ENCODE results near the gene TTC23.
A peak's percentile ranks its signal among the peaks of the same experiment; 100 is the strongest.
"Not testable (repeated sequence)": the region's sequence is repeated elsewhere in the genome, so short reads cannot be mapped to it uniquely, and the experiment has no call there.

TTC23 gene

DNA sequence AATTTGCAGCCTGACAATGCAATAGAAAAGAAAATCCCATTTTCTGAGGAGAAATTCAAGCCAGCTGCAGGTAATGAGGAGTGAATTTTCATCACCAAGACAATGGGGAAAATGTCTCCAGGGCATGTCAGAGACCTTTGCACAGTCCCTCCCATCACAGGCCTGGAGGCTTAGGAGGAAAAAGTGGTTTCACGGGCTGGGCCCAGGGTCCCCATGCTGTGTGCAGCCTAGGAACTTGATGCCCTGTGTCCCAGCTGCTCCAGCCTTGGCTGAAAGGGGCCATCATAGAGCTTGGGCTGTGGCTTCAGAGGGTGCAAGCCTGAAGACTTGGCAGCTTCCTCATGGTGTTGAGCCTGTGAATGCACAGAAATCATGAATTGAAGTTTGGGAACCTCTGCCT lies 57.2 kb downstream of the TTC23 start:
- not testable (repeated sequence) for FAIRE-seq

DNA sequence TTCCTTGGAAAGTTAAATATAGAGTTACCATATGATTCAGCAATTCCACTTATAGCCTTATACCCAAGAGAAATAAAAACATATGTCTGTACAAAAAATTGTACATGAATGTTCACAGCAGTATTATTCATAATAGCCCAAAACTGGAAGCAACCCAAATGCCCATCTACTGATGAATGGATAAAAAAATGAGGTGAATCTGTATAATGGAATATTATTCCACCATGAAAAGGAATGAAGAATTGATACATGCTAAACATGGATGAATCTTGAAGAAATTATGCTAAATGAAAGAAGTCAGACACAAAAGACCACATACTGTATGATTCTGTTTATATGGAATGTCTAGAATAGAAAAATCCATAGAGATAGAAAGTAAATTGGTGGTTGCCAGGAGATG lies 61.4 kb downstream of the TTC23 start:
- FAIRE-seq = no peak

DNA sequence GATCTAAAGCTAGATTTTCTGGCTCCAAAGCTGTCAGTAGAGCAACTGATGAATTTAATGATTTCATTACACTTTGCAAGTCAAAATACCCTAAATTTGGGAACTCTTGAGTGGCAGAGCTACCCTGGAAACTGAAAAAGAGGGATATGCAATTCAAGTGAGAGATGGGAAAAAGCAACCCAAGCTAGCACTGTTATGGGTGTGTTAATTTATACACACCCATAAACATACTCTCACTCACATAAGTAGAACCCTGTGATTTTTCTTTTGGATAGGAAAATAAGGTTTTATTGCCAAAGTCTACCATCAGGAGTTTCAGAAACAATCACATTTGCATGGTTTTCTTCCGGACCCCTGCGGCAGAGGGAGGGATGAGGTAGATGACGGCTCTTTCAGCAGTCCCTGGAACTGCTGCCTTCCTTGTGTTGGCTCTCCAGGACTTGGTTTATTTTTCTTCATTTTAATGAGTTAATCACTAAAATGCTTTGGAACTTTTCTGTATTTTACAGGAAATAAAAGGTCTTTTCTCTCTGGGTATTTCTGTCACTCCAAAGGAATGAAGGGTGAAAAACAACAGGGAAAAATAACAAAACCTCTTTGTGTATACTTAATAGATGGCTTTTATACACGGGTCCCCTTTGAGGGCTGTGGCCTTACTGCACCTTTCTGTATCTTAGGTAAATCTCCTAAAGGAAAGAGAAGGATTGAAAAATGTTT lies 63.8 kb downstream of the TTC23 start:
- FAIRE-seq = no peak

DNA sequence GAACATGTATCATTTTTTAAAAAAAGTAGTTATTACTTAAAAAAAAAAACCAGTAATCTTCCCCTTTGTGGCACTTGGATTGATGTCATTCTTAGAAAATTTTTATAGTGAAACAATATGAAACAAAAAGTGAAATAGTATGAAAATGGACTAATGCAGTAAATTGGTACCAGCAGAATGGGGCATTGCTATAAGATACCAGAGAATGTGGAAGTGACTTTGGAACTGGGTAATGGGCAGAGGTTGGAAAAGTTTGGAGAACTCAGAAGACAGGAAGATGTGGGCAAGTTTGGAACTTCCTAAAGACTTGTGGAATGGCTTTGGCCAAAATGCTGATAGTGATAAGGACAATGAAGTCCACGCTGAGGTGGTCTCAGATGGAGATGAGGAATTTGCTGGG lies 66.6 kb downstream of the TTC23 start:
- FAIRE-seq = no peak

DNA sequence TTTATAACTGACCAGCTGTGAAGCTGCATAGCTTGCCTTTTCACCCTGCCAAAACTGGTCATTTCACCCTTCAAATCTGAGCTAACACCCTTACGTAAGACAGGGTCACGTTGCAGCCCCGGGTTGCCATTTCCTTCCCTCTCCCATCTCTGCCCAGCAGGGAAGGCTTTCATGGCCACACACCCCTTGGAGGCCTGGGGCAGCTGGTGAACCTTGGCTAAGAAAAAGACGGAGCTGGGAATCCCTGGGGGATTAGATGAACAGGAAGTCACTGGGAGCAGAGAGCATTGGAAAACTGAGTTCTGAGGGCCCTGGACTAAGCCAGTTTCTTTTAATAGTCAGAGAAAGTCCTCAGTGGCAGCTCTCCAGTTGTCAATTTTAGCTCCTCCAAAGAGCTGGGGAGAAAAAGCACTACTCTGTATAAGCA lies 67.8 kb downstream of the TTC23 start:
- no peak for FAIRE-seq

DNA sequence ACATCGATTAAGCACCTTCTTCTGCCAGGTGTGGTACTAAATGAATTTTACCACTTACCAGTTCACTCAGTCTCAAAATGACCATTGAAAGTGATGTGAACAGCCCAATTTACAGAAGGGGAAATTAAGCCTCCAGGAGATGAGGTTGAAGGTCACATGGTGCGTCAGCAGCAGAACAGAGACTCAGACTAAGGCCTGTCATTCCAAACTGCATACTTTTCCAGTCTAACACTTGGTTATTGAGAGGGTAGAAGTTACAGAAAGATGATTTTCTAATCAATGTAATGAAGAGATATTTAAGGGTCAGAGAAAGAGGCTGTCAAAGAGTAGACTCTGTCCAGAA lies 68.4 kb downstream of the TTC23 start:
- no peak for FAIRE-seq

DNA sequence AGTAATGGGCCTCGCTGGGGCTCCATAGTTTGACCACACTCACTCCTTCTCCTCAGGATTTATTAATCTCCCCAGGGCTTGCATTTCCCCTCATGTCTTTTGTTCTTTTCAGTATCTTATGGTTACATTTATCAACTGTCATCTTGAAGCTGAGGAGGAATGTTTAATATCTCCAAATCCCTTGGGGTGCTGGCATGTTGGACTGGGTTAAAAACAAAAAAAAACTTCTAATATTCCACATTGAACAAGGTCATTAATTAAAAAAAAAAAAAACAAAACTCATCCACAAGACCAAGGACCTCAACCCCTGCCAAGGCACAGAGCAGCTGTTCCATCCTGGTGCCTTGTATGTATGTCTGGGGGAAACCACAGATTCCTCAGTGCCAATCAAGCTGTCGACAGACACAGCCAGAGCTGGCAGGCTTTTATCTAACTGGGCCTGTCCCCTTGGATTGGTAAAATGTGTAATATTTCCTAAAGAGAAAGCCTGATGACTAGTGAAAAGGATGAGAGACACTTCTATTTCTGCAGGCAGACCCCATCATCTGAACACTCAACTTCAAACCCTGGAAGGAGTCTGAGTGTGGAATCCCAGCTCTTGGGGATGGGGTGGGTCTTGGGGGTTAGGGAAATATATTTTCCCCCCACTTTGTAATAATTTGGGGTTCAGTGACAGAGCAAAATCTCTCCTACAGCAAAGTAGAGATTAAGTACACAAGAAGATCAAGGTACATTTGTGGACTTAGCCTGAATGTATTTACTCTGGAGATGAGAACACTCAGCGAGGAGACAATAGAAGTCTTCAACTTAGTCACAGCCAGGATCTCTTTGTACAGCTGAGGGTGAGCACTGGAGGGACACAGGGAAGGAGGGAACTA lies 69.1 kb downstream of the TTC23 start:
- no peak for FAIRE-seq

DNA sequence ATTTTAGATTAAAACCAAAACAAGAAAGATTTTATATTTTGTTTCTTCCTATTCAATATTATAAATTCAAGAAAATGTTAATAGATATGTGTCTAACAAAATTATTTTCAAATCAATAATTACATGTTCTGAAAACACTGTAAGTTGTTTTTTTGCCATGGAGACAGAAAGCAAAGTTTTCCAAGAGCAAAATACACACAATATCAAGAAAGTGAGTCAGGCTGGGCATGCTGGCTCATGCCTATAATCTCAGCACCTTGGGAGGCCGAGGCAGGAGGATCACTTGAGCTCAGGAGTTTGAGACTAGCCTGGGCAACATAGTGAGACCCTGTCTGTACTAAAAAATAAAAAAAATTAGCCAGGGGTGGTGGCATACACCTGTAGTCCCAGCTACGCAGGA lies 71.7 kb downstream of the TTC23 start:
- FAIRE-seq = peak; percentile 83

DNA sequence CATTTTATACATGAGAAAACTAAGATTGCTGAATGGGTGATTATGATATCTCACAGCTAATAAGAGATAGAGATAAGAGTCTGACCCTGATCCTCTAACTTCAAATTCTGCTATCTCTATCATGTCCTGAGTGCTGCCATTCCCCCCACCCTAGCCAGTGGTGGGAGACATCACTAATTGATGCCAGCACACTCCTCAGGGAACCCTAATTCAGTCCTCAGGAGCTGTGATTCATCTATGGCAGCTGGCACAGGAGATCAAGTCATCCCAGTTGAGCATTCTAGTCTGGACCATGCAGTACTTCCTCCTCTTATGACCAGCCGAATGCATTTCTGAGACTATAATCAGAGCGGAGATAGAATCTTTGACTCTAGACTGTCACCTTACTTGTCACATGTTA lies 72.6 kb downstream of the TTC23 start:
- no peak for FAIRE-seq

DNA sequence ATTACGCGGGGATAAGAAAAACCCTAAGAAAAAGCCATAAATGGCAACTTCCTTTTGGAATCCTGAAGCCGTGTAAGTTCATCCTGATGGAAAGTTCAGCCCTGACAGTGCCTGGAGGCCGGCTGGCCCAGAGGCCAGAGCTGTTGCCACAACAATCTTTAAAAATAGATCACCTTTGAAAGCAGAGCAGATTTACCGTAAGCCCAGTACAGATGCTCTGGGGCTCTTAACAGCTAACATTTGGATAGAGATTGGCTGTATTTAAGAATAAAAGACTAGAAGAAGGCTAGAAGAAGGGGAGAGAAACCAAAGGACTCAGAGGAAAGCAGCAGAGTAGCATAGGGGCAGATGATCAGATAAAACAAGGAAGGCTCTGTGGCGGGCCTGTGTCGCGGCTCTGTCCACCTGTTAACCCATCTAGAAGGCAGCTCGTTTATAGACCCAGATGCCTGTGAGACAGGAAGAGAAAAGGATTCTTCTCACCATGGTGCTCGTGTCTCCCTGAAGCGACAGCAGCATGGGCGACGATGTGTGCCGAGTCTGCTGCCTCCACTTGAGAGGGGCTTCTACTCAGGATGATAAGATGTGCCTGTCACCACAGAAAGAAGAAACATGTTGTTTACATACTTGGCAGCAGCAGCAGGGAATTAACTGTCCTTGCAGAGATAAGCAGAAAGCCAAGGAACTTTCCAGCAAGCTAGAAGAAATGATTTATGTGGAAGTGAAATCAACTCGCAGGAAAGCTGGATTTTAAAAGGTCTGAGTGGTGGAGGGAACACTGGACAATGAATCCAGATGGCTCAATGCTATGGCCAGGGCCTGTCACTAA lies 74.6 kb downstream of the TTC23 start:
- FAIRE-seq = no peak

DNA sequence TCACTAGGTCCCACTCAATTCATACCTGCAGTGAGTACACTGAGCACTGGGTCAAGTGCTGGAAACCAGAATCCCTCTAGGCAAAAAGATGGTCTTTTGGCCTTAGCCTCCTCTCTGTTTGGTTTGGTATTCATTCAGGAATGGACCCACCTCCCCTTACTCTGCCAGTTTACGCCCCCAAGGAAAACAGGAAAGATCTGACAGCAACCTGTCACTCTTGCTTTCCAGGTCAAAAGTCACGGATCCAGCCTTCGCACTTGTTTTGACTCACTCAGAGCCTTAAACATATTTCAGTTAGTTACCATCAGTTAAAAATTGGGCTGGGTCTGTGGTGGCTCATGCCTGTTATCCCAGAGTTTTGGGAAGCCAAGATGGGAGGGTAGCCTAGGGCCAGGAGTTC lies 76.4 kb downstream of the TTC23 start:
- FAIRE-seq = no peak

DNA sequence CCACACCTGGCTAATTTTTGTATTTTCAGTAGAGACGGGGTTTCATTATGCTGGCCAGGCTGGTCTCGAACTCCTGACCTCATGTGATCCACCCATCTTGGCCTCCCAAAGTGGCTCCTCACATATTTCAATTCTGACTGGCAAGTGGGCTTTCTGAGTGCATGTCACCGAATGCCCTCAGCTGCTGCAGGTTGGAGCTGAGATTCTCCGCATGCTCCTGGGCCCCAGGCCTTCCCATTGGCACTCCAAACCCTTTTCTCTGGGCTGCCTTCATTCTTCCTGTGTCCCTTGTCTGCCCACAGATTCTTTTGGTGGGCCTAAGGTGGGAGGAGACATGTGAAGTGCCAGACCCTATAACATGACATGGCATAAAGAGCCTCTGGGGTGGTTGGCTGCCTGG lies 77.2 kb downstream of the TTC23 start:
- no peak for FAIRE-seq

DNA sequence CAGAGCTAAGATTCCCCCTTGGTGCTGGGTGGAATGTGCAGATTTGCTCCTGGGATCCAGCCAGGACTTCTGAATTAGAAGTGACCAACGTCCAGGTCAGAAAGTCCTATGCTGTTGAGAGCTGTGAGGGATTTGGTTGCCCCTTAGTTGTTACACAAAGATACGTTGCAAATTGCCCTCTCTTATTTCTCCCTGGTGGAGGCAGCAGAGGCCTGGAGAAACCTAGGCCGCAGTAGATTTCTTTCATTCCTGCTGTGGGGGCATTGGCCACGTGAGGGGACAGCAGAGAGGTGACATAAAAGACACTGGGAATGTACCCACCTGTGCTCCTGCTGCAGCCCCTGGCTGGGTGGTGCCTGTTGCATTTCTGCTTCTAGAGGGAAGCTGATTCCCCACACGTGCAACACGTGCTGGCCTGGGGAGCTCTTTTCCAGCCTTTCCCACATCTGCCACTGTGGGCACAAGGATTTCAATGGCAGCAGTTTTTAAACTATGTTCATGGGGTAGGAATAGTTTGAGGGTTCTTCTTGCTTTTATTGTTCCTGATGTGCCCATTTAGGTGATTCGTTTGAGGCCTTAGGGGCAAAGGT lies 78.8 kb downstream of the TTC23 start:
- no peak for FAIRE-seq

DNA sequence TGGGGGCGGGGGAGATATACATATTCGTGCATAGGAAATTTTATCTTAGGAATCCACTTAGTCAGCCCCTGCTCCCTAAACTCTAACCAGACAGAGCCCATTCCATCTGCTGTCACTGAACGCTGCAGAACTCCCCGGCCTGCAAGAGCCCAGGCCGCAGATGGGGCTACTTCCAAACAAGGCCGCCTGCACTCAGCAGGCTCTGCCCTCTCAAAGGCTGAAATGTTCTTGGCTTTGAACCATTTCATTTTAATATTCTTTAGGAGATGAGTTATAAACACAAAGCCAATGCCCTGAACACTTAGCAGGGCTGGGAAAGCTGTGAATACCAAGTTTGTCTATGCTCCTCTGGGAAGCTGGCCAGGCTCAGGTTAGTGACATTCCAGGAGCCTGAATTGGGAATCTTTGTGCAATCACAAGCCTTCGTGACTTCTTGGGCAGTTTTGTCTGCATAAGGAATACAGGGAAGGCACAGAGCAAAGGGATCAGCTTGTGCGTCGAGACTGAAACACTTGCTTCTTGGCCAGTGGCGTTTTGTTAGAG lies 79.5 kb downstream of the TTC23 start:
- no peak for FAIRE-seq

DNA sequence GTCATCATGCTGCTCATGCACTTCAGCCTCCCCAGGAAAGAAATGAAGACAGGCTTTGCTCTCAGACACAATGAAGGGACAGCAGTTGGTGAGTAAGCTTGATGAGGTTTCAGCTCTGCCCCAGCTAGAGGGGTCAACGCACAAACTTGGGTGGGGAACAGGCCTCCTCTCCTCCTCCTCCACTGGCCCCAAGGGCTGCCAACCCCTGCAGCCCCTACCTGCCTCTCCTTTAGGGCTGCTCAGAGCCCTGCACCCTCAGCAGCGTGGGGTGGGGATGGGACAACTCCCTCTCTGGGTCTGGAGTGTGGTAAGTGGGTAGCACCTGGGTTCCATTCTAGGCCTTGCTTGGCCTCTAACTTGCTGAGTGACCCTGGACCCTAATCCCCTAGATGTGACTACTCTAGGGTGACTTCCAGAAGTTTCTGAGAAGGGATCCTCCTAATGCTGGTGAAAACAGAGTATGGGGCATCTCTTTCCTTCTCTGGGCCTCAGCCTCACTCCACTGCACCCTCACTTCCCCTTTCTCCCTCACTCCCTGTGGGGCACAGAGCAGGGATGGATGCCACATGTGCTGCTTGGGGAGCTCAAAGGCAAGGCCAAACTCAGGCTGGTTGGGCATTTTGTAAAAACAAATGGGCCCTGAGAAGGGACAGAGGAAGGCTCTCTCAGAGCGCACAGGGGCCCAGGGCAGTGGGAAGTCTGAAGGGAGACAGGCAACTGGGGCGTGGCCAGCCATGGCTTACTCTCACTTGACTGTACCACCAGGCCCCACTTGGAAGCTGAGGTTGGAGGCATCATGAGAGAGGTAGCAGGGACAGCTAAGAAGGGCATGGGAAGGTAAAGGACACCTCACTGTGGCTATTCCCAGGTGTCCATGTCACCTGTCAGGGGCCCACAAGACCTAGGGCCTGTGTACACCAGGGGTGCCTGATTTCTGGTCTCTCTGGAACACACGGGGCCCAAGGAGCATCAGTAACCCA lies 80.5 kb downstream of the TTC23 start:
- FAIRE-seq = no peak

DNA sequence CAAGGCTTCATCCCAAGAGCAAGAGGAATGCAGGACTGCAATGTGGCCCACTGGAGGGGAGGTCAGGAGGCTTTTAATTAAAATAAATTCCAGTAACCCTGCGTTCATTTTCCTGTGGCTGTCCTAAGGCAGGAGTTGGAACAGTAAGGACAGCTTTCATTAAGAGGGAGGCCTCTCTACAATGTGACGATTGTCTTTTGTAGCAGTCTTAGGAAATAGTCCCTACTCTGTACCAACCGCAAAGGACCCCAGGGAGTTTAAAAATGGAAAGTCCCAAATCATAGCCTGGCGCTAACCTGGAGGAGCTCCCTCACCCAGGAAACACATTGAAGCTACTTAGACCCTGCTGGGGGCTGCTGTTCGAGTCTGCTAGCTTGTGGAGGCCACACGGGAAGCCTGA lies 81.7 kb downstream of the TTC23 start:
- FAIRE-seq = no peak

DNA sequence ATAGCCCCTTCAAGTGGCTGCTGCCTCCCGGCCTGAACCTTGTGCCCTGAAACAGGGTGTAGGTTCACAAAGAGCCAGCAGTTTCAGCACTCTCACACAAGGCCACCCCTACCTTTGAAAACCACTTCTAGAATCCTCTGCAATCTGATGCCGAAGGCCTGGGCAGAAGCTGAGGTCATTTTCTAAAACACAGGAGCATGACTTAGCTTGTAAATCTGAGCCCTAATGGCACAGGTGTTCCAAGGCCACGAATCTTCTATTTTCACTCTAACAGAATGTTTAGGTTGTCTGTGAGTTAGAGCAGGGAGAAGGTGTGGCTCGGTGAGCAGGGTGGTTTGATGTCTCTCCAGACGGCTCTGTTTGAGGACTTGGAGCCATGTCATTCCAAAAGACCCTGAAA lies 82.2 kb downstream of the TTC23 start:
- FAIRE-seq = no peak

DNA sequence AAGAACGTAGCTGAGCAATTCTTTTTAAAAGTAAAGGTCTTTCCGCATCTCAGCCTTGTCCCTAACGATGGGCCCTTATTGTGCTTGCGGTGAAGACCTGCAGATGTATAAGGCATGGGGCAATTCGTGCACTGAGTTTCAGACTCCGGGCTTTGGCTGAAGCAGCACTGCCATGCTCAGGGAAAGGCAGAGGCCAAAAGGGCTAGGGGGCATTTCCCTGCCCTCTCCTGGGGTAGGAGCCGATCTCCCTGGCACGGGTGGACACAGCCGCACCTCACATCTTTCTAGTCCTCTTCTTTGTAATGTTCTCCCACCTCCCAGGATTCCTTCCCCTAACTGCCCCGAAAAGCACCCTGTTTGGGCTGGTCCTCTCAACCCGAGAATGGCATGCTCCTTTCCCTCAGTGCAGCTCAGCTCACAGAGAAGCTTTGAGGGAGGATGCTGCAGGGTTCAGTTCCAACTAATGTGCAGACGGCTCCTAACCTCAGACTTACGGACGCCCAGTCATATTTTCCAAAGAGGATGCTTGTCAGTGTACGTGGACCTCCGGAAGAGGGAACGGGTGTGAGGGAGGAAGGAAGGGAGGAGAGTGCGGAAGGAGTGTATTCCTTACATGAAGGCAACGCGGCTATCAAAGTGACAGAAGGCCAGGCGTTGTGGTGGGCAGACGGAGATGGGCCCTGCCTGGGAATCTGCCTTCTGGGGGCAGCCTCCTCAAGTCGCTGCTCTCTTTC lies 83.3 kb downstream of the TTC23 start:
- FAIRE-seq = no peak

DNA sequence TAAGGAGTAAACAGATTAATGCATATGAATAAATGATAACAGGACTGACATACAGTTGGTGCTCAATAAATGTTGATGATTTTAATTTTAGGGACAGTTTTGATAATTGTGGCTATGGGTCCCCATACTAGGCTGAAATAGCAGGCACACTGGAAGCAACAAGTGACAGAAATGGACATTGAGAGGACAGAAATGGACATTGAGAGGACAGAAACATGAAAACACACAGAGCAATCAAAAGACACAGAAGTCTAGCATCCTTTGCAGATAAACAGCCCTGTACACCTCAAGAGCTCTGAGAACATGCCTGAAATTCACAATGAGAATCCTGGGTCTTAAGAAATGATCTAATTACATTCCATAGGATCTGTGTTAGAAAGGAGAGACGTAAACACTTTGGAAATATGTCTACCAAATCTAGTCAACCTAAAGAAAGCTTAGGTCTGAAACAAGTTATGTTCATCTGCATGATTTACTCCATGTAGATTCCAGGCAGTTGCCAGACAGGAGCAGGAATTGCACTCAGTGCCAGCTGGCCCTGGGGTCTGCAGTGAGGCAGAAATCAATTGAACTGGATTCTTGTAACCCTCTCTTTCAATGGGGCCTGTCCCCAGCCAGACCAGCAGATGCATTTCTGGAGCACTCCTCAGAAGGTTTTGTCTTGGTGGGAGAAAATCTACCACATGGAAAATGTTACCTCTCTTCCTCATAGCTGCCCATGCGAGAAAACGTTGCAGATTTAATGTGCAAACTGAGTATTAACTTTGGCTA lies 84.2 kb downstream of the TTC23 start:
- no peak for FAIRE-seq

DNA sequence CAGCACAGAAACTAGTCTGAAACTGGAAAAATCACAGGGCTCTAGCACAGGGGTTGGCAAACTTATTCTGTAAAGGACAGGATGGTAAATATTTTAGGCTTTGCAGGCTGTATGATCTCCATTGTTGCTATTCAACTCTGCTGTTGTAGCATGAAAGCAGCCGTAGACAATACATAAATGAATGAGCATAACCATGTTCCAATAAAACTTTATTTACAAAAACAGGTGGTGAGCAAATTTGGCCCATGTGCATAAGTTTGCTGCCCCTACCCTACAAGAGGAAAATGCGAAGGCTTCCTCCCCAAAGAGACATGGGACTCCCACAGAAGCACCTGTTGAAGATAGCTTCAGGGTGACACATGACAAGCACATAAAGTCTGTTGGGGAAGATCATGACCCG lies 85.3 kb downstream of the TTC23 start:
- FAIRE-seq = no peak
